CD4-positive, alpha-beta T cell treated with Interleukin-21 for 1 hour (primary cell): ENCODE results near the gene AP3S2.
"Not testable (repeated sequence)": the region's sequence is repeated elsewhere in the genome, so short reads cannot be mapped to it uniquely, and the experiment has no call there.

Experiments used
- DNase-seq: peaks from one replicate; pipeline ENCODE4 v3.0.0-alpha.2; 2020

AP3S2 gene

GRCh38 chr15:89893696-89894447, at the start of gene AP3S2:
Gene AP3S2 (minus strand): TSS chr15:89893994. CDS start chr15:89893949, 45 bp downstream.
- peak; percentile 90 for DNase-seq

- no peak for DNase-seq
Observed at GRCh38 chr15:89939910-89940309, 46.1 kb upstream of the AP3S2 start.

DNA sequence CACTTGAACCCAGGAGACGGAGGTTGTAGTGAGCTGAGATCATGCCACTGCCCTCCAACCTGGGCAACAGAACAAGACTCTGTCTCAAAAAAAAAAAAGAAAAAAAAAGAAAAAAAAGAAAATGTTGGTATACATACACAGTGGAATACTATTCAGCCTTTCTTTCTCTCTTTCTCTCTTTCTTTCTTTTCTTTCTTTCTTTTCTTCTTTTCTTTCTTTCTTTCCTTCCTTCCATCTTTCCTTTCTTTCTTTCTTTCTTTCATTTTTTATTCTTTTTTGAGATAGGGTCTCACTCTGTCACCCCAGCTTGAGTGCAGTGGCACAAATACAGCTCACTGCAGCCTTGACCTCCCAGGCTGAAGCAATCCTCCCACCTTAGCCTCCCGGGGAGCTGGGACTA, 45.6 kb upstream of the AP3S2 start:
- not testable (repeated sequence) for DNase-seq

DNA sequence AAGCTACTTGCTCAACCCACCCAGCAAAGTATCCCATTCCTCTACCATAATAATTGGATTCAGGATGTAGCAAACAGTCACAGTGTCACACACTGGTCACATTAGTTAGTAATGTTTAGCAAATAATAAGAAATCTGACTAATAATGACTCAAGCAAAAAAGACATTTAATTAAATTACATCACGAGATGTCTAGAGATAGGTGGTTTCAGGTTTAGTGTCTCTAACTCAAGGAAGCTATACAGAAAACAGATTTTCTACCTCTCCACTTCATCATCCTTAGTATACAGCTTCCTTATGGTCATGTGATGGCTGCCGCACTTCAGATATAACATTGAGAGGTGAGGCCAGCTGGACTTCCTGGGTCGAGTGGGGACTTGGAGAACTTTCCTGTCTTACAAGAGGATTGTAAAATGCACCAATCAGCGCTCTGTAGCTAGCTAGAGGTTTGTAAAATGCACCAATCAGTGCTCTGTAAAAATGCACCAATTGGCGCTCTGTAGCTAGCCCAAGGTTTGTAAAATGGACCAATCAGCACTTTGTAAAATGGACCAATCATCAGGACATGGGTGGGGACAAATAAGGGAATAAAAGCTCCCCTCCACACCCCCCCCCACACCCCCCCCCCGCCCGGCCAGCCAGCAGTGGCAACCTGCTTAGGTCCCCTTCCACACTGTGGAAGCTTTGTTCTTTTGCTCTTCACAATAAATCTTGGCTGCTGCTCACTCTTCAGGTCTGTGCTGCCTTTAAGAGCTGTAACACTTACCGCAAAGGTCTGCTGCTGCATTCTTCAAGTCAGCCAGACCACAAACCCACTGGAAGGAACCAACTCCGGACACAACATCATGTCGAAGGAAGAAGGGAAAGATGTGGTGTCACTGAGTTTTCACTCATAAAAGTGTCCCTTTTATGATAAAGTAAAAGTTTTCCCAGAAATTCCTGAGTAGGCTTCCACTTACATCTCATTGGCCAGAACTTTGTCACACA, 43.9 kb upstream of the AP3S2 start:
- no peak for DNase-seq

DNA sequence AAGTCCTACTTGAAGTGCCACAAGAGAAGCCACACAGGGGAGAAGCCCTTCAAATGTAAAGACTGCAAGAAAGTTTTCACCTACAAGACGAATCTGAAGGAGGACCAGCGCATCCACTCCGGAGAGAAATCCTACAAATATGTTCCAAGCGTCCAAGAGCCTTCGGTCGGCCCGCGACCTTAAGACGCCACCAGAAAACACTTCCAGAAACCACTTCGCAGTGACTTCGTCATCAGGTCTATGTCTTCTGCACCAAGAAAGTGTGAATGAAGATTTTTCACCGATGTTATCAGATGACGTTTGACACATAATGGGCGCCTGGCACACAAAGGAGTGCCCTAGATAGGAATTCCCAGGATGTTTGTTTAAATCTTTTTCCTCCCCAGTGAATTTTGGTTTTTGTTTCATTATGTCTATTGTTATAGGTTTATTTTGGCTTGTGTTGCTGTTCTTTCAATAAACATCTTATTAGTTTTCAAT, 43.0 kb upstream of the AP3S2 start:
- DNase-seq: no peak

GRCh38 chr15:89936051-89936785, 42.4 kb upstream of the AP3S2 start:
- peak; percentile 39 for DNase-seq

DNA sequence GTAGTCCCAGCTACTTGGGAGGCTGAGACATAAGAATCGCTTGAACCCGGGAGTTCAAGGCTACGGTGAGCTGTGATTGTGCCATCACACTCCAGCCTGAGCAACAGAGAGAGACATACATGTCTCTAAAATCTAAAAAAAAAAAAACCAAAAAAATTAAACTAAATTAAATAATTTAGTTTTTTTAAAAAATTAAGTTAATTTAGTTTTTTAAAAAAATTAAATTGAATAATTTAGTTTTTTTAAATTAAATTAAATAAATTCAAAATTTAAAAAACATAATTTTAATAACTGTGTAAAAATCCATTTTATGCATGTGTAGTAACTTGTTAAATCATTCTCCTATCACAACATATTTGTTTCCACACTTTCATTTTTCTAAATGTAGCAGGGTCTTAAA, 39.1 kb upstream of the AP3S2 start:
- no peak for DNase-seq

DNA sequence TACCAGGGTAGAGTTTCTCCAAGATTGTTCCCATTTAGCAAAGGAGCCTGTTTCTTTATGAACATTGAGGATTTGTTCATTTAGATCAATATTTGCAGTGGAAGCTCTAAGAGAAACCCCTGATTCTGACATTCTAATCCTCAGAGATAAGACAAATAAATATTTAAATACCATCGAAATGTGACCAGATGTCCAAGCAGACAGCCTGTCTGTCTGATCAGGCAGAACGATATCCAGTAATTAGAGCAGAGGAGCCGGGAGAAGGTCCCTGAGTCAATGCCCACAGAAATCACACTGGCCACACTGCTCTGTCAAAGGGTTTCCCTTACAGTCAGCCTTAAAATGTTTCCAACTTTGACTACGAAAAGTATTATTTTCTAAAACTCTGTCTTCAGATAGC, 34.6 kb upstream of the AP3S2 start:
- DNase-seq: no peak

GRCh38 chr15:89926158-89926557, 32.4 kb upstream of the AP3S2 start:
- DNase-seq: no peak

DNA sequence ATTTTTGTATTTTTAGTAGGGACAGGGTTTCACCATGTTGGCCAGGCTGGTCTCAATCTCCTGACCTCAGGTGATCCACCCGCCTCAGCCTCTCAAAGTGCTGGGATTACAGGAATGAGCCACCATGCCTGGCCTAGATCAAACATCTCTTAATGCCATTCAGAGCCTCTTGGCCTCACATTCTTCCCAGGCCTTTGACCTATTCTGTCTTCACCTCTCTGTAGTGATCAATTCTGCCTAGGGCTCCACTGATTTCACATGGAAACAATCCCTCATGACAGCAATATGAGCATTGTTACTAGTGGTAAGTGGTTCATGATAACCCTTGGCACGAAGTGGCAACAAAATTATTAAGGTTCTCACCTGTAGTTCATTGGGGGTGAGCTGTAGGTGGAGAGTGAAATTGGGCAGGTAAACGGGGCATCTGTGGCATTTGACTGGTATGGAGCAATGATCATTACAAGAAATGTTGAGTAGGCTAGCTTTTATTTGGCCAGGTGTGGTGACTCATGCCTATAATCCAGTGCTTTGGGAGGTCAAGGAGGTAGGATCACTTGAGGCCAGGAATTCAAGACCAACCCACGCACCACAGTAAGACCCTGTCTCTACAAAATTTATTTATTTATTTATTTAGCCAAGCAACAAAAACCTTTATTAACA, 23.8 kb upstream of the AP3S2 start:
- no peak for DNase-seq

DNA sequence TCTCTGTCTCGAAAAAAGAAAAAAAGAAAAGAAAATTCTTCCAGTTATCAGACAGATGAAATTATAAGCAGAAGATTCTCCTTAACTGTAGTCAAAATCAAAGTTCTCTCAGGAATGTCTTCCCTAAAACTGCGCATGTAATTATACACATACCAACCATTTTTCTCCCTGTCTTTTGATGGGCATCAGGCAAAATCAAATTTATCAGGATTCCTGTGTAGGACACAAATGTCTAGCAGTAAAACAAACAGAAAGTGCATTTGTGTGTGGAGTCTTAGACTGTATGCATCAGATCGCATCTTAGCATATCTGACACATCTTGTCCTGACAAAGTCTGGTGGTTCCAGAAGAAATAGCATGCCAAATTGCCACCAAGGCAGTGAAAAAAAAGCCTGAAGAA, 22.9 kb upstream of the AP3S2 start:
- no peak for DNase-seq

- DNase-seq: no peak
Observed at GRCh38 chr15:89912674-89913396, 19.0 kb upstream of the AP3S2 start, which contains the start of gene ARPIN. Gene ARPIN (minus strand): TSS chr15:89912952. CDS start chr15:89912835, 117 bp downstream.

- DNase-seq: no peak
Observed at GRCh38 chr15:89912145-89912673, 18.4 kb upstream of the AP3S2 start.

GRCh38 chr15:89910891-89911626, 17.3 kb upstream of the AP3S2 start:
- DNase-seq: no peak

GRCh38 chr15:89909611-89910010, 15.8 kb upstream of the AP3S2 start:
- no peak for DNase-seq

DNA sequence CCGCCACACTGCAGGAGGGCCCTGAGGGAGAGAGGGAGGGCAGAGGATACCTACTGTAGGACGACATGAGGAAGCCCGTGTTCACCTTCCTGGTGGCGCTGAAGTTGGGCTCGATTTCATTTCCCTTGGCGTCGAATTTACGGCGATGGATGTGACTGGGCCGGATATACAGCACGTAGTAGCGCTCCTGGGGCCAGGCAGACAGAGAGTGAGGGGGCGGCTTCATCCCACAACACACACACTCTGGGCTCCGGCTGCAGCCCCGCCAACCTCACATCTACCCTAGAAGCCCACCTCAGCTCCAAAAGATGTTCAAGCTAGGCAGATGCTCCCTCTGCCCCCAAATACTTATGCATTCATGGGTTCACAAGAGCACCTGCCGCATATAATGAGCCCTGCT, 14.4 kb upstream of the AP3S2 start:
- DNase-seq: no peak

GRCh38 chr15:89907289-89907688, 13.5 kb upstream of the AP3S2 start:
- no peak for DNase-seq

- no peak for DNase-seq
Observed at GRCh38 chr15:89905846-89906378, 12.1 kb upstream of the AP3S2 start.

- DNase-seq: no peak
Observed at GRCh38 chr15:89904519-89904918, 10.7 kb upstream of the AP3S2 start.

DNA sequence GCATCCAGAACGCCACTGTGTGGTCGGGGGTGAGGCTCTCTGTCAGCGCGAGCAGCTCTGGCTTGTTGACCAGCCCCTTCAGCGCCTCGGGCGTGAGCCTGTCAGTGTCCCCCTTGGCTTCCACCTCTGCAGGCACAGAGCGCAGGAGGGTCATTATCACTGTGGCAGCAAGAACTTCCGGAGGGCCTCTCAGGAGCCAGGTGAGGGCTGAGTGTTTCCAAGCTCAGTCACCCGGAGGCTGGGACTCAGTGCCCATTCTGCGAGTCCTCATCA, 10.0 kb upstream of the AP3S2 start:
- DNase-seq: no peak
